HG03342 (cell line): ENCODE data around the gene KRTAP19-2.
"Not testable (repeated sequence)": the region's sequence is repeated elsewhere in the genome, so short reads cannot be mapped to it uniquely, and the experiment has no call there.

ENCODE experiments used
- ATAC-seq: cut with Tn5 transposase; IDR thresholded peaks from one replicate; pipeline ENCODE4 v1.9.1; 2021; ENCODE audit warnings: mild to moderate bottlenecking, moderate library complexity; ENCODE audit not compliant: unreplicated experiment

Gene KRTAP19-2

GRCh38 chr21:30487336-30487735 is at the start of gene KRTAP19-2:
KRTAP19-2 (minus strand) TSS chr21:30487436; CDS start chr21:30487348, 88 bp downstream.
- ATAC-seq: no peak

GRCh38 chr21:30518876-30519275 is 31.6 kb upstream of the KRTAP19-2 start:
- ATAC-seq: no peak

GRCh38 chr21:30515681-30516080 is 28.4 kb upstream of the KRTAP19-2 start:
- no peak for ATAC-seq

- ATAC-seq: not testable (repeated sequence)
Measured at GRCh38 chr21:30505621-30506205, 18.5 kb upstream of the KRTAP19-2 start.

GRCh38 chr21:30502041-30502440 is 14.8 kb upstream of the KRTAP19-2 start, which contains the start of gene KRTAP19-5:
KRTAP19-5 (minus strand) TSS chr21:30502141; CDS start chr21:30502090, 51 bp downstream.
- no peak for ATAC-seq

GRCh38 chr21:30497065-30497464 is 9.8 kb upstream of the KRTAP19-2 start, which contains the start of gene KRTAP19-4:
KRTAP19-4 (minus strand) TSS chr21:30497165; CDS start chr21:30497110, 55 bp downstream.
- no peak for ATAC-seq

GRCh38 chr21:30491963-30492428 is 4.8 kb upstream of the KRTAP19-2 start, which contains the start of gene KRTAP19-3:
KRTAP19-3 (minus strand) TSS chr21:30492013; CDS start chr21:30491957, 56 bp downstream.
- ATAC-seq: no peak

- ATAC-seq: no peak
Measured at GRCh38 chr21:30486180-30486579, 1.1 kb downstream of the KRTAP19-2 start.

- ATAC-seq: no peak
Measured at GRCh38 chr21:30482130-30482529, 5.1 kb downstream of the KRTAP19-2 start.

GRCh38 chr21:30480145-30480544 is 7.1 kb downstream of the KRTAP19-2 start, which contains the start of gene KRTAP19-1:
KRTAP19-1 (minus strand) TSS chr21:30480367; CDS start chr21:30480317, 50 bp downstream.
- no peak for ATAC-seq

- ATAC-seq: no peak
Measured at GRCh38 chr21:30479259-30479658, 8.0 kb downstream of the KRTAP19-2 start.

- ATAC-seq: no peak
Measured at GRCh38 chr21:30478004-30478403, 9.2 kb downstream of the KRTAP19-2 start.

- ATAC-seq: no peak
Measured at GRCh38 chr21:30468900-30469714, 18.1 kb downstream of the KRTAP19-2 start.

GRCh38 chr21:30463713-30464112 is 23.5 kb downstream of the KRTAP19-2 start:
- ATAC-seq: no peak

GRCh38 chr21:30448514-30448913 is 38.7 kb downstream of the KRTAP19-2 start:
- ATAC-seq: no peak

- no peak for ATAC-seq
Measured at GRCh38 chr21:30447056-30447455, 40.2 kb downstream of the KRTAP19-2 start.

GRCh38 chr21:30444204-30444603 is 43.0 kb downstream of the KRTAP19-2 start:
- no peak for ATAC-seq

- no peak for ATAC-seq
Measured at GRCh38 chr21:30443226-30443625, 44.0 kb downstream of the KRTAP19-2 start.

- ATAC-seq: no peak
Measured at GRCh38 chr21:30439975-30440374, 47.3 kb downstream of the KRTAP19-2 start, which contains the start of gene KRTAP15-1. KRTAP15-1 (plus strand) TSS chr21:30440275; CDS start chr21:30440328, 53 bp downstream.
